ACC112 (cell line): Measurements from ENCODE around the gene CTDP1.

Experiments used
- H2AFZ ChIP-seq: fragments of 200-600 bp; sonication (generic); one replicate; pipeline ENCODE4 v1.6.0; 2017; ENCODE audit warnings: antibody characterized with exemption, low read length; ENCODE audit not compliant: unreplicated experiment
- H3K27ac ChIP-seq: fragments of 200-600 bp; sonication (generic); 2 replicates; pipeline ENCODE4 v1.5.1; 2014; ENCODE audit warnings: low read depth, mild to moderate bottlenecking, antibody characterized with exemption, low read length, moderate library complexity
- H3K27me3 ChIP-seq: fragments of 200-600 bp; sonication (generic); 2 replicates; pipeline ENCODE4 v1.6.1; 2014; ENCODE audit warnings: mild to moderate bottlenecking, antibody characterized with exemption, low read length, moderate library complexity, mixed read lengths; ENCODE audit not compliant: insufficient read depth
- H3K36me3 ChIP-seq: fragments of 200-600 bp; sonication (generic); 2 replicates; pipeline ENCODE4 v1.6.1; 2016; ENCODE audit warnings: mild to moderate bottlenecking, antibody characterized with exemption, low read length, moderate library complexity, mixed read lengths; ENCODE audit not compliant: insufficient read depth
- H3K4me1 ChIP-seq: fragments of 200-600 bp; sonication (generic); one replicate; pipeline ENCODE4 v1.6.1; 2016; ENCODE audit warnings: low read length, mixed read lengths; ENCODE audit not compliant: insufficient read depth, unreplicated experiment, control insufficient read depth
- H3K4me3 ChIP-seq: fragments of 200-600 bp; sonication (generic); 2 replicates; pipeline ENCODE4 v1.5.1; 2014; ENCODE audit warnings: mild to moderate bottlenecking, low read depth, low read length
- H3K79me2 ChIP-seq: fragments of 200-600 bp; sonication (generic); one replicate; pipeline ENCODE4 v1.6.0; 2016; ENCODE audit warnings: low read length; ENCODE audit not compliant: control insufficient read depth, unreplicated experiment, insufficient read depth

CTDP1 gene

GRCh38 chr18:79683626-79684282 is 4.2 kb downstream of the CTDP1 start:
- Histone ChIP-seq H3K79me2 (peaks cover 76% of the 10 kb centered on the region), H2AFZ (no peak overlapping the region), H3K27me3 (no peaks in the 10 kb centered on the region), H3K4me1 (peaks cover 12% of the 10 kb centered on the region), H3K27ac (no peak overlapping the region), H3K4me3 (no peak overlapping the region), H3K36me3 (peaks cover 6% of the 10 kb centered on the region; the same call in 1 of the 2 replicates)

DNA sequence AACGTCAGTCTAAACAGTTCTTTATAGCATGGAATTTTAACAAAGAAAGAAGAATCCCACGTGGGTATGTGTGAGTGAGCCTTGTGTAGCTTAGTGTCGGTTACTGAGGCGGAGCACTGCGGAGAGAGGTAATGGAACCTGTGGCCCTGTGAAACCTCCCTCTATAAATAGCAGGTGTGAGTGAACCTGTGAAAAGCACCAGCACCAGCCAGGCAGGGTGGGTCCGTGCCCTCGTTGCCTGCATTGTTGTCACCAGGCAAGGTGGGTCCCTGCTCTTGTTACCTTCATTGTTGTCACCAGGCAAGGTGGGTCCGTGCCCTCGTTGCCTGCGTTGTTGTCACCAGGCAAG is 4.7 kb downstream of the CTDP1 start:
- Histone ChIP-seq H3K27ac (no peak overlapping the region), H3K4me1 (peaks cover 12% of the 10 kb centered on the region), H3K4me3 (no peak overlapping the region), H3K79me2 (peaks cover 81% of the 10 kb centered on the region), H3K27me3 (no peaks in the 10 kb centered on the region), H3K36me3 (peaks cover 6% of the 10 kb centered on the region; the same call in 1 of the 2 replicates), H2AFZ (no peak overlapping the region)

DNA sequence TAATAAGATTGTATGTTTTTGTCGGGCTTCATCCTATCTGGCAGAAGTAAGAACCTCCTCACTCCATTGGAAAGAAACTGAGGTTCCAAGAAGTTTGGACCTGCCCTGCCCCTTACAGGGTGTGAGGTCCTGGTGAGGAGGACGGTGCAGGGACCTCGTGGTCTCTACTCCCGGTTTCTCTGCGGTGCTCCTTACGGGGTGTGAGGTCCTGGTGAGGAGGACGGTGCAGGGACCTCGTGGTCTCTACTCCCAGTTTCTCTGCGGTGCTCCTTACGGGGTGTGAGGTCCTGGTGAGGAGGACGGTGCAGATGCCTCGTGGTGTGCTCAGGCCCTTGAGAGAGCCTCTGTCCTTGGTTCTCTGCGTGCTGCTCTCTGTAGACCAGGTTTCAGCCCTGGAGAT is 5.2 kb downstream of the CTDP1 start:
- Histone ChIP-seq H3K36me3 (peaks cover 6% of the 10 kb centered on the region; the same call in 1 of the 2 replicates), H2AFZ (no peak overlapping the region), H3K4me1 (peaks cover 12% of the 10 kb centered on the region), H3K27ac (no peak overlapping the region), H3K4me3 (no peak overlapping the region), H3K79me2 (peaks cover 86% of the 10 kb centered on the region), H3K27me3 (no peaks in the 10 kb centered on the region)

DNA sequence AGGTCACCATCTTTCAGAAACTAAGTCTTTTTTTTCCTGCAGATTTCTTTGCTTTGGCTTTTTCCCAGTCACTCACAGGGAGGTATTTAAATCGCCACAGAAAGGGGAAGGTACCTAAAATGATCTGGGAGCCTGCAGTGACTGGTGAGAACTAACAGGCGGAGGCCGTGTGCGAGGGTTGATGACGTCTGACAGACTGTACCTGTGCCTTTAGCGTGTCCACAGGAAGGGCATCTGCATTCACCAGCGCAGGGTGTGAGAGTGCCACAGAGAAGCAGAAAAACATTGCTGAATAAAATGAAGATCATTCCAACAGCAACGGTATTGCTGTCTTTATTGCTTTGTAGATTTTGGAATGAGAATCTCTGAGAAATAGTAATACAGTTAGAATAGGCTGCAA is 5.7 kb downstream of the CTDP1 start:
- Histone ChIP-seq H3K4me3 (no peak overlapping the region), H3K27ac (no peak overlapping the region), H3K27me3 (no peaks in the 10 kb centered on the region), H2AFZ (no peak overlapping the region), H3K4me1 (peaks cover 12% of the 10 kb centered on the region), H3K79me2 (peaks cover 87% of the 10 kb centered on the region), H3K36me3 (peaks cover 6% of the 10 kb centered on the region; the same call in 1 of the 2 replicates)

- Histone ChIP-seq H2AFZ (no peak overlapping the region), H3K36me3 (peaks cover 6% of the 10 kb centered on the region; the same call in 1 of the 2 replicates), H3K79me2 (peaks cover 86% of the 10 kb centered on the region), H3K4me1 (peaks cover 7% of the 10 kb centered on the region), H3K4me3 (no peak overlapping the region), H3K27ac (no peak overlapping the region), H3K27me3 (no peaks in the 10 kb centered on the region)
Measured at GRCh38 chr18:79685971-79686370, 6.4 kb downstream of the CTDP1 start.

DNA sequence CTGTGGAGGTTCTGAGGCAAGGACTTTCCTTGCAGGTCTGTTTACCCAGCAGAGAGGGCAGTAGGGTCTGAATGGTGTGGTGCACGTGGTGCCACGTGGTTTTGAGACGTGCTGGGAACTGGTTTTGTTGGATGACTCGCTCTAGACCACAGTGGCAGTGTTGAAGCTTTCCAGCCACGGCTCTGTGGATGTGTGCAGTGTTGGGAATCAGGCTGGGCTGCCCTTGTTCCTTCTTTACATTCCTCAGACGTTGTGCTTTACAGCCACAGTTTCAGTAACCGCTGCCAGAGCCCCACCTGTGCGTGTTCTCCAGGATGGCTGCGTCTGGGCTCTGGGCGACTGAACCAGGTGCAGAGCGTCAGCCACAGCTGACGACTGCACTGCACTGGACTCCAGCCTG is 8.2 kb downstream of the CTDP1 start:
- H3K4me3 ChIP-seq = no peak overlapping the region
- peaks cover 6% of the 10 kb centered on the region; the same call in 1 of the 2 replicates for H3K36me3 ChIP-seq
- H3K27ac ChIP-seq = no peak overlapping the region
- no peaks in the 10 kb centered on the region for H3K27me3 ChIP-seq
- no peaks in the 10 kb centered on the region for H3K4me1 ChIP-seq
- peaks cover 73% of the 10 kb centered on the region for H3K79me2 ChIP-seq
- H2AFZ ChIP-seq = no peak overlapping the region

DNA sequence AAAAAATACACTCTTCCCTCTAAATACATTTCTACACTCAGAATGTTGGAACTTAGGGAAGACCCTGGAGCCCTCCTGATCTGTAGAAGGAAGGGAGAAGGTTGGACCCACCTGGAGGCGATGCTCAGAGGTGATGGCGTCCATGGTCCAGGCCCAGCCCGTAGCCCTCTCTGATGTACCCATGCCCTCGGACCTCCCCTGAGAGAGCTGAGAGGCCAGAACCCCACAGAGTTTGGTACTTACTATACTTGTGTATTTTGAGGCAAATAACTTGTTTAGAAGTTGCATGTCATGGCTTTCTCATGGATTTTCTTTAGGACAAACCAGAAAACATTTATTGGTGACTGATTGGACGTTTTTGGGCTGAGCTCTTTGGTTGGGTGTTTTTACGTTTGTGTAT is 10.5 kb downstream of the CTDP1 start:
- Histone ChIP-seq H3K79me2 (peaks cover 57% of the 10 kb centered on the region), H3K36me3 (no peaks in the 10 kb centered on the region), H3K4me1 (no peaks in the 10 kb centered on the region), H2AFZ (no peak overlapping the region), H3K4me3 (no peak overlapping the region), H3K27ac (no peak overlapping the region), H3K27me3 (no peaks in the 10 kb centered on the region)

- no peak overlapping the region for H3K27ac ChIP-seq
- H3K79me2 ChIP-seq = peaks cover 52% of the 10 kb centered on the region
- H3K4me1 ChIP-seq = no peaks in the 10 kb centered on the region
- H2AFZ ChIP-seq = no peak overlapping the region
- H3K4me3 ChIP-seq = no peak overlapping the region
- H3K27me3 ChIP-seq = no peaks in the 10 kb centered on the region
- no peaks in the 10 kb centered on the region for H3K36me3 ChIP-seq
Measured at GRCh38 chr18:79690586-79691482, 11.2 kb downstream of the CTDP1 start.

- Histone ChIP-seq H3K79me2 (peaks cover 44% of the 10 kb centered on the region), H3K4me3 (no peak overlapping the region)
Measured at GRCh38 chr18:79692056-79692455, 12.5 kb downstream of the CTDP1 start.

DNA sequence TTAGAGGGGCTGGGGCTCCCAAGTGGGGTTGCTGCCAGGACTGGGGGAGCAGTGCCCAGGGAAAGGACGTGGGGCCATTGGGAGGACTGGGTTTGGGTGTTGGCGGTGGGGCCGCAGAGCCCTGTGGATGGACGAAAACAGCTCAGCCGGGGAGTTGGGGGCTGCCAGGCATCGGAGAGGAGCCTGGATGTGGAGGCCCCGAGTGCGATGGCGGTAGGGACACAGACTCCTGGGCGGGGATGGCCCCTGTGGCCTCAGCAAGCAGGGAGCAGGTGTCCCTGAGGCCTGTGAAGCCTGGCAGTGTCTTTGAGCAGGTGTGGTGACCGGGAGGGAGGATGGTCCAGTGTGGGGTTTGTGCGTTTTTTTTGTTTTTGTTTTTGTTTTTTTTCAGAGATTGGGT is 13.3 kb downstream of the CTDP1 start:
- no peaks in the 10 kb centered on the region for H3K4me1 ChIP-seq
- H2AFZ ChIP-seq = no peak overlapping the region
- H3K4me3 ChIP-seq = no peak overlapping the region
- no peak overlapping the region for H3K27ac ChIP-seq
- H3K27me3 ChIP-seq = no peaks in the 10 kb centered on the region
- peaks cover 12% of the 10 kb centered on the region; the same call in 1 of the 2 replicates for H3K36me3 ChIP-seq
- H3K79me2 ChIP-seq = peaks cover 39% of the 10 kb centered on the region

More at GRCh38 chr18:79692056-79692455, 12.5 kb downstream of the CTDP1 start:
- Histone ChIP-seq H3K4me1 (no peaks in the 10 kb centered on the region), H2AFZ (no peak overlapping the region), H3K36me3 (peaks cover 6% of the 10 kb centered on the region; the same call in 1 of the 2 replicates), H3K27me3 (no peaks in the 10 kb centered on the region), H3K27ac (no peak overlapping the region)
